ENCODE measurements around the gene BOC. TPM values are rescaled to one million over a fixed set of nuclear protein-coding genes. Genes with fewer than 3 reads are reported as not detected.

The BOC gene
- total and polyA plus RNA-seq, 2 donors (not counting 1 experiment from before 2014, with no cell fraction given): 2.1 to 4.2 TPM

DNA sequence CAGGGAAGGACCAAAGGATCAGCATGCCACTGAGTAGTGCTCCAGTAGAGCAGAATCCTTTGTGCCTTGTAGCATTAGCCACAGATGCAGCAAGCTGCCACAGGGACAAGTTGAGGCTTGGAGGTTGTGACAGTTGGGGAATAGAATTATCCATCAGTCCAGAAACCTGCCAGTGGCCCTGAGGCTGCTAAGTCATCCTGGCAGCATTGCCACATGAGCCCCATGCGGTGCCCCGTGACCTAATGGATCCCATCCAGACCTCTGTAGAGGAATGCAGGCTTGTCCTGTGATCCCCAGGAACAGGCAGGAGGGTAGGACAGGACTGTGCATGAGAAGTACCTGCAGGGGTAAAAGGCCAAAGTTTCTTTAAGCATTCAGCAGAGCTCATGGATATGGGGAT lies 51.7 kb downstream of the BOC start:
- TF ChIP-seq, protein P1, sequence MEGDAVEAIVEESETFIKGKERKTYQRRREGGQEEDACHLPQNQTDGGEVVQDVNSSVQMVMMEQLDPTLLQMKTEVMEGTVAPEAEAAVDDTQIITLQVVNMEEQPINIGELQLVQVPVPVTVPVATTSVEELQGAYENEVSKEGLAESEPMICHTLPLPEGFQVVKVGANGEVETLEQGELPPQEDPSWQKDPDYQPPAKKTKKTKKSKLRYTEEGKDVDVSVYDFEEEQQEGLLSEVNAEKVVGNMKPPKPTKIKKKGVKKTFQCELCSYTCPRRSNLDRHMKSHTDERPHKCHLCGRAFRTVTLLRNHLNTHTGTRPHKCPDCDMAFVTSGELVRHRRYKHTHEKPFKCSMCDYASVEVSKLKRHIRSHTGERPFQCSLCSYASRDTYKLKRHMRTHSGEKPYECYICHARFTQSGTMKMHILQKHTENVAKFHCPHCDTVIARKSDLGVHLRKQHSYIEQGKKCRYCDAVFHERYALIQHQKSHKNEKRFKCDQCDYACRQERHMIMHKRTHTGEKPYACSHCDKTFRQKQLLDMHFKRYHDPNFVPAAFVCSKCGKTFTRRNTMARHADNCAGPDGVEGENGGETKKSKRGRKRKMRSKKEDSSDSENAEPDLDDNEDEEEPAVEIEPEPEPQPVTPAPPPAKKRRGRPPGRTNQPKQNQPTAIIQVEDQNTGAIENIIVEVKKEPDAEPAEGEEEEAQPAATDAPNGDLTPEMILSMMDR (conservative IDR thresholded peaks at IDR 0.05 in 1 of 2, IDR thresholded peaks at IDR 0.05 in 1 of 2; ENCODE audit: low read depth in 1 of 2, low read length in 2 of 2): no peak
- TF ChIP-seq EZH2 (IDR thresholded peaks at IDR 0.05; ENCODE audit: low read length, missing control alignments): no peak
- no peaks in the 10 kb centered on the region for H3K79me2 ChIP-seq (ENCODE audit: control insufficient read depth, insufficient read depth, low read length)
- H3K9ac ChIP-seq (ENCODE audit: insufficient read depth, low read length): no peak overlapping the region
- H4K20me1 ChIP-seq (ENCODE audit: control insufficient read depth, extremely low read depth, insufficient read depth, low read length): no peaks in the 10 kb centered on the region
- no peaks in the 10 kb centered on the region for H3K4me1 ChIP-seq (ENCODE audit: control insufficient read depth, extremely low read depth, insufficient read depth, low read length)
- no peaks in the 10 kb centered on the region for H3K9me3 ChIP-seq (ENCODE audit: control insufficient read depth, insufficient read depth, low read depth, low read length)
- H3K27me3 ChIP-seq (ENCODE audit: control insufficient read depth, insufficient read depth, low read length): no peaks in the 10 kb centered on the region
- no peak overlapping the region for H3K4me2 ChIP-seq (ENCODE audit: extremely low read depth, insufficient read depth, low read length)
- no peak overlapping the region for H3K4me3 ChIP-seq (replicated peaks in 1 of 4; ENCODE audit: control extremely low read depth in 1 of 4, insufficient read depth in 1 of 4, low read depth in 3 of 4, low read length in 4 of 4)
- H2AFZ ChIP-seq (ENCODE audit: low read length): no peak overlapping the region
- DNase-seq (ENCODE audit: low read depth in 2 of 2): no peak
- H3K36me3 ChIP-seq (ENCODE audit: control insufficient read depth, insufficient read depth, low read length): no peaks in the 10 kb centered on the region
- H3K27ac ChIP-seq (ENCODE audit: insufficient read depth, low read length): no peak overlapping the region

DNA sequence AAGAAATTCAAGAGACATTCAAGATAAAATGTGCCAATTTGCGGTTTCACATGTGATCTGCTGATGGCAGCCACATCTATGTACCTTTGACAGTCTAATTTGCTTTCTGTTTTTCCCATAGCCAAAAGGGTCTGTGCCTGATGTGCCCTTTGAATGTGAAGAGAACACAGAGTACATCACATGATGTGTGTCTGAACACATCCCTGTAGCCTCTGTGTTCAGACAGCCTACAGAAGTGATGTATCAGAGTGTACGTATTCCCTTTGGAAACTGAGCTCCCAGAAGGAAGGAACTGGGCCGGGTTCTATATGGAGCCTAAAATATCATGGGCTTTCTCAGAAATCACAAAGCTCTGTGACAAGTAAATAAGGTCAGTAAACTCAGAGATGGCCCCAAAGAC lies 52.4 kb downstream of the BOC start:
- Histone ChIP-seq H3K4me3 (replicated peaks in 1 of 4; ENCODE audit: control extremely low read depth in 1 of 4, insufficient read depth in 1 of 4, low read depth in 3 of 4, low read length in 4 of 4) (no peak overlapping the region), H3K27ac (ENCODE audit: insufficient read depth, low read length) (no peak overlapping the region), H3K9me3 (ENCODE audit: control insufficient read depth, insufficient read depth, low read depth, low read length) (no peaks in the 10 kb centered on the region), H2AFZ (ENCODE audit: low read length) (no peak overlapping the region), H3K4me1 (ENCODE audit: control insufficient read depth, extremely low read depth, insufficient read depth, low read length) (no peaks in the 10 kb centered on the region), H3K79me2 (ENCODE audit: control insufficient read depth, insufficient read depth, low read length) (no peaks in the 10 kb centered on the region), H3K9ac (ENCODE audit: insufficient read depth, low read length) (no peak overlapping the region), H4K20me1 (ENCODE audit: control insufficient read depth, extremely low read depth, insufficient read depth, low read length) (no peaks in the 10 kb centered on the region), H3K4me2 (ENCODE audit: extremely low read depth, insufficient read depth, low read length) (no peak overlapping the region), H3K36me3 (ENCODE audit: control insufficient read depth, insufficient read depth, low read length) (no peaks in the 10 kb centered on the region), H3K27me3 (ENCODE audit: control insufficient read depth, insufficient read depth, low read length) (no peaks in the 10 kb centered on the region)
- no peak for TF ChIP-seq EZH2 (IDR thresholded peaks at IDR 0.05; ENCODE audit: low read length, missing control alignments)
- TF ChIP-seq, protein P1 (conservative IDR thresholded peaks at IDR 0.05 in 1 of 2, IDR thresholded peaks at IDR 0.05 in 1 of 2; ENCODE audit: low read depth in 1 of 2, low read length in 2 of 2): no peak
- no peak for DNase-seq (ENCODE audit: low read depth in 2 of 2)

DNA sequence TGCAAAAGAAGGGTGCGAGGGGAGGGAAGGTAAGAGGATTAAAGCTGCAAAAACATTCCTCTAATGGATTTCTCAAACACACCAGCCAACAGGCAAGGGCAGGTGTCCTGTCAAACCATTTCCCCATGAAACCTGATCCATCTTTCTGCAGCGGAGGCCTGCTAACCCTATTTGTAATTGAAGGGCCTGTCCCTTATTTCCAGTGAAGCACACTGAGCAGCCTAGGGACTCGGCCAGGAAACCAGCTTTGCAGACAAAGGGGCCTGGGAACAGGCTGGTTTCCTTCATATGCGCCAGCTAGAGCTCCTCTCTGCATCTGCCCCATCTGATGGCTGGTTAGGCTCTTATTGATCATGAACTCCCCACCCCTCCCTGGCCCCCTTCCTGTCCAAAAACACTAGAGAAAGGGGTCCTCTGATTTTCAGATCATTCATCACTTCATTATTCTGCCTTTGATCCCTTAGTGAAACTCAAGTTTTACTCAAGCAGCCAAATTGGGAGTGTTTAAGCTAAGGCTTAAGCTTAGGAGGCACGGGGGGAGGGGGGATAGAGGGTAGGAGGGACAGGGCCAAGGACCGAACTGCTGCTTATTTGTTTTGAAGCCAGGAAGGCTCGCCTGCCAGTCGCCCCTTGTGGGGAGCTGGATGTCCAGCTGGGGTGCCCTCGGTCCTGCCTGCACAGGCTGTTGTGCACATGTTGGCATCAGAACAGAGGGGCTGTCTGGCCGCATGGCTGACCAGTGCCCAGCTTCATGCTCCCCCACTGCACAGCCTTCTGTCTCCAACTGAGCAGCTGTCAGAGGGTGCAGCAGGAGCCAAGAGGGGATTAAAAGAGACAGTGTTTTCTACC lies 53.1 kb downstream of the BOC start:
- Histone ChIP-seq H3K4me3 (replicated peaks in 1 of 4; ENCODE audit: control extremely low read depth in 1 of 4, insufficient read depth in 1 of 4, low read depth in 3 of 4, low read length in 4 of 4) (no peak overlapping the region), H3K9me3 (ENCODE audit: control insufficient read depth, insufficient read depth, low read depth, low read length) (no peaks in the 10 kb centered on the region), H3K4me1 (ENCODE audit: control insufficient read depth, extremely low read depth, insufficient read depth, low read length) (no peaks in the 10 kb centered on the region), H3K79me2 (ENCODE audit: control insufficient read depth, insufficient read depth, low read length) (no peaks in the 10 kb centered on the region), H3K9ac (ENCODE audit: insufficient read depth, low read length) (no peak overlapping the region), H3K27ac (ENCODE audit: insufficient read depth, low read length) (no peak overlapping the region), H4K20me1 (ENCODE audit: control insufficient read depth, extremely low read depth, insufficient read depth, low read length) (no peaks in the 10 kb centered on the region), H2AFZ (ENCODE audit: low read length) (no peak overlapping the region), H3K36me3 (ENCODE audit: control insufficient read depth, insufficient read depth, low read length) (no peaks in the 10 kb centered on the region), H3K27me3 (ENCODE audit: control insufficient read depth, insufficient read depth, low read length) (no peaks in the 10 kb centered on the region), H3K4me2 (ENCODE audit: extremely low read depth, insufficient read depth, low read length) (no peak overlapping the region)
- no peak for DNase-seq (ENCODE audit: low read depth in 2 of 2)
- no peak for TF ChIP-seq EZH2 (IDR thresholded peaks at IDR 0.05; ENCODE audit: low read length, missing control alignments)
- TF ChIP-seq, protein P1 (conservative IDR thresholded peaks at IDR 0.05 in 1 of 2, IDR thresholded peaks at IDR 0.05 in 1 of 2; ENCODE audit: low read depth in 1 of 2, low read length in 2 of 2): no peak

Data from fibroblast of lung (primary cell).